Measurements from ENCODE around the gene CBX5. TPM values are rescaled to one million over a fixed set of nuclear protein-coding genes. Genes with fewer than 3 reads are reported as not detected.
"Not testable (repeated sequence)": the region's sequence is repeated elsewhere in the genome, so short reads cannot be mapped to it uniquely, and the experiment has no call there.

CBX5 gene
- total RNA-seq, 2 donors from 2014 or later, result 65.6 to 73.6 TPM

DNA sequence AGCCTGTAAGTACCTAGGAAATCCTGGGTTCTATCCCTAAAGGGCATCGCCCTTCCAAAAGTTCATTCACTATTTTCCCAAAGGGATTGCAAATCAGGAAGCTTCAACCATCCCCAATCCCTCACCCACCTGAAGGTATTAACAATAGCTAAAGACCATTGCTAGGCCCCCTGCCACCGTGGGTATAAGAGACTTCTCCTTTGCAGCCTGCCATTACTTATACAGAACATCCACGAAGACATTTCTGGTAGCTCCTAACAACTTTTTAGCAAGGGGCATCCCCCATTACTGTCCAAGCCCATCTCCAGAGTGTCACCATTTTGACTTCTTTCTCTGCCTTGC lies 90.8 kb downstream of the CBX5 start:
- Mint-ChIP-seq H3K27me3 (peaks cover 28 to 31% of the 10 kb centered on the region in 2 donors), H3K27ac (peak overlapping the region; percentile 41 to 62), H3K9me3 (no peaks in the 10 kb centered on the region), H3K36me3 (no peaks in the 10 kb centered on the region), H3K4me3 (peak overlapping the region; percentile 78), H3K4me1 (ENCODE audit: low read depth in 2 of 2) (peaks cover 7 to 9% of the 10 kb centered on the region in 2 donors)
- DNase-seq (ENCODE audit: low spot score) (no peak), ATAC-seq (no peak)

DNA sequence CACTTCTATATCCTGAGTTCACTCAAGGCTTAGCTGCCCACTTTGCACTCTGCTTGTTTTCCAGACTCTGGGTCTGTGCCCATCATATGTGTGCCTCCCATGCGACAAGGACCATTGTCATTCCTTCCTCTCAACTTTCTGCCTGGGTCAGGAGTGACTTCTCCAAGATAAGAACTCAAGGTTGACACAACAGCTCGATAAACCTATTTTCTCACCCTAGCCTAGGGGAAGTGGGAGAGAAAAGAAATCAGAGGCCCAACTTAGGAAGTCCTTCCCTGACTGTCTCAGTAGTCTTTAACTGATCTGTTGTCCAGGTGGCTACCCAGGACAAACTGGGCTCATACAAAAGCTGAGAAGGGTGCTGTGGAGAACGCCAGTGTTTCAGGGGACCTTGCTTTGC lies 92.8 kb downstream of the CBX5 start:
- Mint-ChIP-seq H3K9me3 (no peaks in the 10 kb centered on the region), H3K27ac (no peak overlapping the region), H3K27me3 (peaks cover 10 to 12% of the 10 kb centered on the region in 2 donors), H3K4me3 (peak overlapping the region; percentile 78), H3K4me1 (ENCODE audit: low read depth in 2 of 2) (peaks cover 7 to 9% of the 10 kb centered on the region in 2 donors), H3K36me3 (no peaks in the 10 kb centered on the region)
- no peak for DNase-seq (ENCODE audit: low spot score)
- ATAC-seq, result no peak

DNA sequence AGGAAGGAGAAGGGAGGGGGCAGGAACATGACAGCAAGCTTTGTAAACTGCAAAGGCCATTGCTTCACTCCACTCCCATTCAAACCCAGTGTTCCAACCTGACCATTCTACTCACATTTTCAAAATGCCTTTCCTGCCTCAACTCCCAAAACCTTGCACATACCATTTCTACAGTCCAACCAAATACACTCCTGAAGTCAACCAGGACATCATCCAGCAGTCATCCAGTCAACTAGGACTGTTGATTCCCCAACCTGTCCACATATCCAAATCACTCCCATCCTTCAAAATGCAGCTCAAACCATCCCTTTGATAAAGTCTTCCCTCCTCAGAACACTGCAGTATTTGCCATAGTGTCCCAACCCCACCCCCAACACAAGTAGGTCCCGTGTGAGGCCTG lies 94.0 kb downstream of the CBX5 start:
- no peak overlapping the region for H3K27ac Mint-ChIP-seq
- no peak for DNase-seq (ENCODE audit: low spot score)
- peaks cover 6% of the 10 kb centered on the region for H3K36me3 Mint-ChIP-seq
- H3K27me3 Mint-ChIP-seq, result peaks cover 9 to 10% of the 10 kb centered on the region in 2 donors
- no peak overlapping the region for H3K4me3 Mint-ChIP-seq
- H3K4me1 Mint-ChIP-seq (ENCODE audit: low read depth in 2 of 2), result peaks cover 7 to 9% of the 10 kb centered on the region in 2 donors
- ATAC-seq, result no peak
- H3K9me3 Mint-ChIP-seq, result no peaks in the 10 kb centered on the region

DNA sequence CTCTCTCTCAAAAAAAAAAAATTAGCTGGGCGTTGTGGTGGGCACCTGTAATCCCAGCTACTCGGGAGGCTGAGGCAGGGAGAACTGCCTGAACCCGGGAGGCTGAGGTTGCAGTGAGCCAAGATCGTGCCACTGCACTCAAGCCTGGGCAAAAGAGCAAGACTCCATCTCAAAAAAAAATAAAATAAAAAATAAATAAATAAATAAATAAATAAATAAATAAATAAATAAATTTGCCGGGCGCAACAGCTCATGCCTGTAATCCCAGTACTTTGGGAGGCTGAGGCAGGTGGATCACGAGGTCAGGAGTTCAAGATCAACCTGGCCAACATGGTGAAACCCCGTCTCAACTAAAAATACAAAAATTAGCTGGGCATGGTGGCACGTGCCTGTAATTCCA lies 94.6 kb downstream of the CBX5 start:
- H3K4me3 Mint-ChIP-seq; H3K27ac Mint-ChIP-seq; ATAC-seq; H3K36me3 Mint-ChIP-seq; DNase-seq (ENCODE audit: low spot score); H3K4me1 Mint-ChIP-seq (ENCODE audit: low read depth in 2 of 2); H3K27me3 Mint-ChIP-seq; H3K9me3 Mint-ChIP-seq: not testable (repeated sequence)

DNA sequence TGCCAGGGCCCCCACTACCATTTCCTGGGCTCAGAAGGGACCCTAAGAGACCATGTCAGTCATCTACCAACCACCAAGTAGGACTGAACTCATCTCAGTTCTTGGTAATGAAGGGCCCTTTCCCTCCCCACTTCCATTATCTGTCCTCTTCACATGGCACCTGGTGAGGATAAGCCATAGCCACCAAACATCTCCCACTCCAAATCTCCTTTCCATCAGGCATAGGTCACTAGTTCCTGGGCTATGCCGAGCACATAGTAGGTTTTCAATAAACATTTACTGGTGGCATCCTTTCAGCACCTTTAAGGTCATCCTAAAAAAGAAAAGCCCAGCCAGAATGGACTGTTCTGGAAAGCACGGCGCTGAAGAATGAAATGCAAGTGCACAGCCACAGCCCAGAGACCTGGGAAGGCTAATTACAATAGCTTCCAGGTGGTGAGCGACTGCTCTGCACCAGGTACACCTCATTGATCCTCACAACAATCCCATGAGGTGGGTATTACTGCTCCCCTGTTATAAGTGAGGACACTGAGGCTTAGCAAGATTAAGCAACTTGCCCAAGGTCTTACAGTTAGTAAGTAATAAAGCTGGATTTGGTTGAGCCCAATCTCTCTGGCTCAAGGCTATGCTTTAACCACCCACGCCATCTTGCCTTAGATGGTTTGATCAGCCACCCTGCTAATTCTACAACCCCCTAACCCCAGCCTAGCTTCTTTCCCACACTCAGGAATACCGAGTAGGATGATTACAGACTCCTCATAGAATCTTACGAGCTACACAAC lies 95.7 kb downstream of the CBX5 start:
- DNase-seq (ENCODE audit: low spot score) (no peak), ATAC-seq (no peak)
- H3K27ac Mint-ChIP-seq, result no peak overlapping the region
- no peak overlapping the region for H3K4me3 Mint-ChIP-seq
- peaks cover 6% of the 10 kb centered on the region for H3K36me3 Mint-ChIP-seq
- no peaks in the 10 kb centered on the region for H3K27me3 Mint-ChIP-seq
- H3K9me3 Mint-ChIP-seq, result no peaks in the 10 kb centered on the region
- peaks cover 4 to 7% of the 10 kb centered on the region in 2 donors for H3K4me1 Mint-ChIP-seq (ENCODE audit: low read depth in 2 of 2)

DNA sequence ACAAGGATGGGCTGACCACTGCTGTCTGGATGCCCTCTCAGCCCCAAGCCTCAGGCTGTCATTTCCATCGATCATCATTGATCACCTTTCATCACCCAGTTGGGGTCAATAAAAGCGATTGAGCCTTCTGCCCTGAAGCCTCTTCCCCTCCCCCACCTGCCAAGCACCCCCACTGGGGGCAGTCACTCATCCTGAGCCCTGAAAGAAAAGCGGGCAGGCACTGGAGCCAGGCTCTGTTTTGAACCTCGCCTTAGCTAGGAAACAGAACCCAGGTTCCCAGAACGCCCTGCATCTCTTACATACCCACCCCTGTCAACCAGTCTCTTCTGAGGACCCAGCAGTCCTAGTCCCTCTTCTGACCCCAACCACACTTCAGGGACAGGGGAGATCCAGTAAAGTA lies 96.9 kb downstream of the CBX5 start:
- Mint-ChIP-seq H3K27me3 (no peaks in the 10 kb centered on the region), H3K9me3 (no peaks in the 10 kb centered on the region), H3K4me1 (ENCODE audit: low read depth in 2 of 2) (peaks cover 0 to 3% of the 10 kb centered on the region in 2 donors), H3K36me3 (peaks cover 6% of the 10 kb centered on the region), H3K4me3 (no peak overlapping the region), H3K27ac (no peak overlapping the region)
- no peak for DNase-seq (ENCODE audit: low spot score)
- no peak for ATAC-seq

DNA sequence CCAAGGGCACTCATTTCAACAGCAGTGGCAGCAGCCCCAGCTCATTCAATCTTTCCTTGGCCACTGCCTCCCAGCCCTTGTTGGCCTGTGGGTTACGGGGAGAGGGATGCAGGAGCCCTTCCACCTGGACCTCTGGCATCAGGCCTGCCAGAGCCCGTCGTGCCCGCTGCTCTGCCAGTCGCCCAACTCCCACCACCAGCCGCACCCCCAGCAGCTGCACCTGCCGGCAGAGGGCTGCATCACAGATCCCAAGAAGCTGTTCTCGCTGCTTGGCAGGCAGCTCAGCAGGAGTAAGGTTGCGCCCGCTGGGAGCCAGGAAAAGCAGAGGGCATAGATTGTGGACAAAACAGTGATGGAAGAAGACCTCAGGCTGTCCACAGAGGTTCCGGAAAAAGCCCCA lies 97.8 kb downstream of the CBX5 start:
- Mint-ChIP-seq H3K4me3 (no peak overlapping the region), H3K9me3 (no peaks in the 10 kb centered on the region), H3K27me3 (no peaks in the 10 kb centered on the region), H3K27ac (no peak overlapping the region), H3K36me3 (peaks cover 6% of the 10 kb centered on the region), H3K4me1 (ENCODE audit: low read depth in 2 of 2) (no peaks in the 10 kb centered on the region)
- no peak for ATAC-seq
- no peak for DNase-seq (ENCODE audit: low spot score)

Other genes with a start within 250 kb of the CBX5 start
- not detected for gene HOXC5, start 247.1 kb downstream of the CBX5 start, total RNA-seq
- gene HOXC4, start 226.3 kb downstream of the CBX5 start, total RNA-seq, result 1 to 10 TPM; 1.3 to 2.3 TPM
- gene SMUG1, start 91.1 kb downstream of the CBX5 start, total RNA-seq, result 10 to 100 TPM; 25.2 to 25.3 TPM
- 1,000 to 10,000 TPM in 1 of 2 donors, 100 to 1,000 TPM in 1; 997 to 1,580 TPM for gene HNRNPA1, start 604 bp upstream of the CBX5 start, total RNA-seq
- gene NFE2, start 20.9 kb upstream of the CBX5 start, total RNA-seq, result 1 to 10 TPM in 1 of 2 donors, not detected in 1; 3.7 TPM
- 100 to 1,000 TPM; 111 to 158 TPM for gene COPZ1, start 45.0 kb upstream of the CBX5 start, total RNA-seq
- 10 to 100 TPM; 23.5 to 91.5 TPM for gene GPR84, start 84.4 kb upstream of the CBX5 start, total RNA-seq
- gene ZNF385A, start 104.6 kb upstream of the CBX5 start, total RNA-seq, result 1 to 10 TPM; 1.1 to 1.5 TPM
- gene ITGA5, start 139.1 kb upstream of the CBX5 start, total RNA-seq, result 10 to 100 TPM; 31.8 to 32.1 TPM
- gene GTSF1, start 193.5 kb upstream of the CBX5 start, total RNA-seq, result 10 to 100 TPM in 1 of 2 donors, 1 to 10 TPM in 1; 7.2 to 10.5 TPM
- 100 to 1,000 TPM; 143 to 179 TPM for gene NCKAP1L, start 217.6 kb upstream of the CBX5 start, total RNA-seq